GM19193 (cell line): ENCODE data around the gene TTLL3.

Source experiments
- POLR2A ChIP-seq: IDR thresholded peaks from 4 replicates; pipeline ENCODE4 v1.6.1; 2011; ENCODE audit not compliant: insufficient read depth, insufficient read length; ENCODE audit errors: extremely low read depth

Gene TTLL3

DNA sequence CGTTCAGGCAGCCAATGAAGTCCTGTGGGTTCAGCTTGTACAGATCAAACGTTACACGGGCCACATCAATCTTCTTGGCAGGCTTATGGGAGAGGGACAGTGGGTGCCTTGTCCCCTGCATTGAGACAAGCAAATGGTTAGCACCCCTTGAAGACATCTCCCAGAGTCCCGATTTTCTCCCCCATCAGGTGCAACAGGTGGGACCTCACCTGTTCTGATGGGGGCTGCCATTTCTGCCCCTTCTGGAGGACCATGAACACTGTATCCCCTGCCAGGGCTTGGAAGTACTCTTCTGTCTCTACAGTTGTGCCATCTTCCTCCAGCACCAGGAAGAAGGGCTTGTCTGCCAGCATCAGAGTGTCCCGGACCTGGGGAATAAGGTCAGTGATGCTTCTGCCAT, 59.9 kb downstream of the TTLL3 start:
- no peak for TF ChIP-seq POLR2A

- TF ChIP-seq POLR2A, result no peak
Observed at GRCh38 chr3:9870978-9871377, 60.9 kb downstream of the TTLL3 start.

GRCh38 chr3:9875448-9875847, 65.4 kb downstream of the TTLL3 start:
- no peak for TF ChIP-seq POLR2A

DNA sequence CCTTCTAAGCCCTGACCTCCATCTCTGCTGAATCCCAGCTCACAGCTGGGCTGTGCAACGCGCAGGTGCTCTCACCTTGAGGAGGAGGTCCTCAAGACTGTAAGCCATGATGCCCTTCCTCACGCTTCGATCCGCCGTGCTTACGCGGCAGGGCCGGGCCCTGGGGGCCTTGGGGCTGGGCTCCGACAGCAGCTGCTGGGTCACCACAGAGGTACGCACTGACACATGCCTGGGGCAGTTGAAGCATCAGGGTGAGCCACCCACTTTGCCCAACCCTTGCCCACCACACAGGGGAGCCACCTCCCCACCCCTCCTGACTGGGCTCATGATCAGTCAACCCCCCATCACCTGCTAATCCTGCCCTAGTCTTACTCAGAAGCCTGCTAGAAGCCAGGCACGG, 66.9 kb downstream of the TTLL3 start:
- TF ChIP-seq POLR2A, result no peak

- no peak for TF ChIP-seq POLR2A
Observed at GRCh38 chr3:9878700-9879099, 68.6 kb downstream of the TTLL3 start.

DNA sequence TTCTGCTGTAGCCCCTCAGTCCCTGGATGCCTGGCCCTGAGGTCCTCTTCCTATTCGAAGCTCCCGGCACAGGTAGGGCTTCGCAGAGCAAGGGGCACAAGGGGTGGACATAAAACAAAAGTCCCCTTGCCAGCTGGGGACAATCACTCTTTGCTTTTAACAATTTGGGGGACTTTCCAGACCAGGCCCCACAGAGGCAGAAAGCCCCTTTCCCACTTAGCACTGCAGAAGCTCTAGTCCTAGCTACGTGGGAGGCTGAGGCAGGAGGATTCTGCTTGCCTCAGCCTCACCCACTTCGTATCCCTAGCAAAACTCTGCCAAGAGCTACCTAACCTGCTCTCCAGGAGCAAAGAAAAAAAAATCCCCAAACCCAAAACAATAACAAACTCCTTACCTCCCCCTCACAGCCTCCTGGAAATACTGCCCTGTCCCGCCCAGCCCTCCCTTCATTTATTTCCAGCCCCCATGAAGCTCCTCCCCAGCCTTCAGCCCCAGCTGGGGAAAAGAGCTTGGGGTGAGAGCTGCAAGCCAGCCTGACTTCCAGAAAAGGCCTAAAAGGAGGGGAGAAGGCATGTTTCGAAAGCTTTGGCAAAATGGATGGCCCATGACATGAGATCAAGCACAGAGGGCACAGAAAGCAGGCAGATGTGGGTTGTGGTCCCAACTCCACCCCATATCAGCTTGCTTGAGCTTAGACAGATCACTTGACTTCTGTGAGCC, 69.9 kb downstream of the TTLL3 start, which contains the start of gene CIDEC:
CIDEC (minus strand) TSS at position 424 of the 720 bp plus-strand sequence. CDS start 1,767 bp downstream, outside the sequence.
- no peak for TF ChIP-seq POLR2A

GRCh38 chr3:9881441-9881840, 71.4 kb downstream of the TTLL3 start:
- TF ChIP-seq POLR2A, result no peak

DNA sequence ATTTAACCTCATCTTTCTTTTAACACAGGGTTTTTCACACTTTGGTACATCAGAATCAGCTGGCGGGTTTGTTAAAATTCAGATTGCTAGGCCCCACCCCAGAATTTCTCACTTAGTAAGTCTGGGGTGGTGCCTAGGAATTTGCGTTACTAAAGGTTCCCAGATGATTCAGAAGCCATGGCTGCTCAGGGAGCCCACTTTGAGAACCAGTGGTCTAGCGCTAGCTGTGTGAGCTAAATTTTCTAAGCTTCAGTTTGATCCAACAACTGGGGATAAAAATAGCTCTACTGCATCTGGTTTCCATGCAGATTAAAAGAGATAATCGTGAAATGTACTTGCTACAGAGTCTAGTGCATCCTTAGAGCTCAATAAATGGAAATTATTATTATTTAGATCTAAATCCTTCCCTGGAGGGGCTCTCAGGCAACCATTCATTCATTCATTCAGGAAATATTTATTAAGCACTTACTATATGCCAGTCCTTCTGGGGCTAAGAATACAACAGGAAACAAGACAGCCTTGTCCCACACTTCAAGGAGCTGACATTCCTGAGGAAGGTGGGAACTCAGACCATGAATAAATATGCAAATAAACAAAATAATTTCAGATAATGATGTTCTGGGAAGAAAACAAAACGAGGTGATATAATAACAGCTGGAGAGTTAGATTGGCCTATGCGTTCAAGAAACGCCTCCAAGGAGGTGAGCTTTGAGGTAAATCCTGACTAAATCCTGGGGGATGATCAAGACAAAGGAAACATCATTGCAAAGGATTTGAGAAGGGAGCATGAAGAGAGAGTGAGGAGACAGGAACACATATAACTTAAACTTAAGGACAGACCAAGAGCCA, 73.9 kb downstream of the TTLL3 start:
- no peak for TF ChIP-seq POLR2A

DNA sequence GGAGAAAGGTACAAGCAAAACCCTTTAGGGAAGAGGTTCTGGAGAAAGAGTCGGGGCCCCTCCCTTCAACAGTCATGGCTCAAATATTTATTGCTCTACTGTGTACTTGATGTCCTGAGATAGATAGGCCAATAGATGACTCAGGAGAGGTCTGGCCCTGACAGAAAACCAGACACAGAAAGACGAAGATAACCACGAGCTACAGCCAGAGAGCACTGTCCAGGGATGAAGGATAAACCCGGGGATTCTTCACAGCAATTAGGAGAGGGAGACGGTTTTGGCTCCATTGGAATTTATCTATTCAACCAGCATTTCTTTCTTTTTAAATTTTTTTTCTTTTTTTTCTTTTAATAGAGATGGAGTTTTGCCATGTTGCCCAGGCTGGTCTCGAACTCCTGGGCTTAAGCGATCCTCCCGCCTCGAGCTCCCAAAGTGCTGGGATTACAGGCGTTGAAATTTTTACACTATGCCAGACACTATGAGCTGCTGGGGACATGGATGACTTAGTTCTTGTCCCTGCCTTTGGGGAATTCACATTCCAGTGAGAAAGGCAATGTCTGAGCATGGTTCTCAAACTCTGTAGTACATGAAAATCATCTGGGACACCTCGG, 74.6 kb downstream of the TTLL3 start:
- TF ChIP-seq POLR2A, result no peak
